K562 (cell line): ENCODE results near the gene UBL7. TPM values are rescaled to one million over a fixed set of nuclear protein-coding genes. Genes with fewer than 3 reads are reported as not detected.

ENCODE experiments used
- ATAC-seq: fragments of 200-7000 bp; cut with Tn5 transposase; 3 replicates; pipeline ENCODE4 v1.9.1; 2020; ENCODE audit warnings: moderate library complexity
- BruUV-seq: library from RNA; stranded (reverse); fragments of 400-500 nt; replicated peaks from 2 replicates; lab custom pipeline; 2021; lab: Mats Ljungman, UMichigan
- CTCF ChIA-PET: fragments of 300-600 bp; formaldehyde crosslinking; extraction: SDS; loops from one replicate; lab custom pipeline; 2021; ENCODE audit warnings: low intra/inter-chr PET ratio; lab: Yijun Ruan, JAX
- POLR2A ChIA-PET: fragments of 300-600, 350-650 bp; sonication (Branson Sonifier 250); formaldehyde crosslinking; extraction: SDS; loops from one replicate; lab custom pipeline; 2021; ENCODE audit warnings: antibody characterized with exemption, inconsistent platforms; lab: Yijun Ruan, JAX
- DNase-seq, 4 experiments: peaks; one replicate each; pipeline versions ENCODE4 v3.0.0 to v3.0.0-alpha.2; 2011 to 2018; ENCODE audit warnings: low spot score in 3 of 4, mixed read lengths in 3 of 4; ENCODE audit errors: extremely low read depth in 1 of 4
- FAIRE-seq: peaks from 2 replicates; lab custom pipeline; 2011; peaks lifted over from hg19 to GRCh38; lab: Jason Lieb, UNC
- H2AFZ ChIP-seq: 2 replicates; pipeline ENCODE4 v1.6.0; 2011; ENCODE audit warnings: low read depth, low read length, control low read depth, inconsistent platforms
- H3K27ac ChIP-seq: fragments of 200-600 bp; 3 replicates; pipeline ENCODE4 v1.8.0; 2011; ENCODE audit warnings: low read depth, mild to moderate bottlenecking, control low read depth, inconsistent platforms, low read length, moderate library complexity, mixed read lengths; ENCODE audit errors: extremely low read depth
- H3K27me3 ChIP-seq, 2 experiments: fragments of 300-600 bp in 1 of 2; 2 replicates in 1 of 2; 3 replicates in 1 of 2; pipeline versions ENCODE4 v1.6.0 to v1.8.0; 2011; ENCODE audit warnings: inconsistent platforms in 2 of 2, low read length in 2 of 2, mild to moderate bottlenecking in 1 of 2, mixed read lengths in 1 of 2, moderate library complexity in 1 of 2; ENCODE audit not compliant: control insufficient read depth in 2 of 2, insufficient read depth in 2 of 2
- H3K36me3 ChIP-seq: fragments of 300-600 bp; 3 replicates; pipeline ENCODE4 v1.8.0; 2011; ENCODE audit warnings: mild to moderate bottlenecking, low read length, inconsistent platforms; ENCODE audit not compliant: control insufficient read depth, insufficient read depth
- H3K4me1 ChIP-seq, 2 experiments: fragments of 200-600 bp in 1 of 2; replicated peaks in 1 of 2; 2 replicates in 1 of 2; 3 replicates in 1 of 2; pipeline versions ENCODE4 v1.5.1 to v1.8.0; 2011; ENCODE audit warnings: inconsistent platforms in 2 of 2, low read length in 2 of 2, mild to moderate bottlenecking in 1 of 2, mixed read lengths in 1 of 2, moderate library complexity in 1 of 2; ENCODE audit not compliant: control insufficient read depth in 2 of 2, insufficient read depth in 2 of 2
- H3K4me2 ChIP-seq: 2 replicates; pipeline ENCODE4 v1.6.1; 2011; ENCODE audit warnings: low read length, control low read depth, inconsistent platforms, mixed read lengths; ENCODE audit not compliant: insufficient read depth
- H3K4me3 ChIP-seq: fragments of 200-600 bp; sonication (generic), shearing (Covaris generic); 2 replicates; pipeline ENCODE4 v1.5.1; 2016; ENCODE audit warnings: control low read depth, inconsistent platforms
- H3K79me2 ChIP-seq: fragments of 200-600 bp; 3 replicates; pipeline ENCODE4 v1.8.0; 2011; ENCODE audit warnings: low read length, inconsistent platforms; ENCODE audit not compliant: control insufficient read depth, insufficient read depth
- H3K9ac ChIP-seq, 2 experiments: 2 replicates each; pipeline versions ENCODE4 v1.6.0 to v1.6.1; 2011; ENCODE audit warnings: low read depth in 2 of 2, low read length in 2 of 2, control low read depth in 1 of 2, inconsistent platforms in 1 of 2, mild to moderate bottlenecking in 1 of 2, mixed read lengths in 1 of 2; ENCODE audit not compliant: insufficient read depth in 1 of 2
- H3K9me1 ChIP-seq: one replicate; pipeline ENCODE4 v1.6.0; 2011; ENCODE audit warnings: inconsistent platforms, mild to moderate bottlenecking, low read length, moderate library complexity; ENCODE audit not compliant: control insufficient read depth, insufficient read depth
- H3K9me3 ChIP-seq: replicated peaks from 2 replicates; pipeline ENCODE4 v1.5.1; 2011; ENCODE audit warnings: low read depth, low read length, inconsistent platforms; ENCODE audit not compliant: control insufficient read depth, insufficient read depth
- H4K20me1 ChIP-seq: replicated peaks from 2 replicates; pipeline ENCODE4 v1.6.1; 2011; ENCODE audit warnings: low read length, inconsistent platforms, mixed read lengths; ENCODE audit not compliant: control insufficient read depth, insufficient read depth
- CXXC5 ChIP-seq: fragments of 250-450 bp; sonication (Bioruptor Pico); IDR thresholded peaks from 2 replicates; pipeline ENCODE4 v1.8.0; 2022; ENCODE audit warnings: inconsistent platforms, mild to moderate bottlenecking, moderate library complexity
- HCFC1 ChIP-seq: IDR thresholded peaks from 2 replicates; pipeline ENCODE4 v1.6.1; 2012; ENCODE audit warnings: low read depth, low read length, improper control_type of control experiment
- HDAC1 ChIP-seq, 2 experiments: fragments of 450-650 bp; IDR thresholded peaks; 2 replicates each; pipeline ENCODE4 v1.6.1; 2016 to 2017; ENCODE audit warnings: inconsistent platforms in 1 of 2, mild to moderate bottlenecking in 1 of 2, moderate library complexity in 1 of 2
- HOMEZ ChIP-seq: fragments of 250-450 bp; sonication (Bioruptor Pico); IDR thresholded peaks from 2 replicates; pipeline ENCODE4 v1.4.0; 2020; ENCODE audit warnings: mild to moderate bottlenecking, moderate library complexity
- MAZ ChIP-seq, 2 experiments: fragments of 450-650 bp in 1 of 2; sonication (generic) in 1 of 2; formaldehyde crosslinking; IDR thresholded peaks in 1 of 2; conservative IDR thresholded peaks in 1 of 2; 2 replicates each; pipeline versions ENCODE4 v1.4.0 to v1.5.0; 2020; ENCODE audit warnings: mild to moderate bottlenecking in 1 of 2, missing genetic modification reagents in 1 of 2
- MLX ChIP-seq, 2 experiments: fragments of 450-650 bp in 1 of 2; sonication (generic) in 1 of 2; formaldehyde crosslinking; conservative IDR thresholded peaks; 2 replicates each; pipeline versions ENCODE4 v1.4.0 to v1.8.1; 2020 to 2022; ENCODE audit warnings: mild to moderate bottlenecking in 1 of 2, missing genetic modification reagents in 1 of 2
- NCOA1 ChIP-seq: fragments of 450-650 bp; IDR thresholded peaks from 2 replicates; pipeline ENCODE4 v1.6.1; 2016; ENCODE audit warnings: low read depth
- WHSC1 ChIP-seq: IDR thresholded peaks from one replicate; pipeline ENCODE4 v1.6.1; 2012; ENCODE audit warnings: low read length, control low read depth, inconsistent platforms
- ZBED1 ChIP-seq: IDR thresholded peaks from 2 replicates; pipeline ENCODE4 v1.6.1; 2014
- ZNF41 ChIP-seq: fragments of 250-450 bp; sonication (Bioruptor Pico); conservative IDR thresholded peaks from 2 replicates; pipeline ENCODE4 v1.4.0; 2020; ENCODE audit warnings: mild to moderate bottlenecking
- ZNF561 ChIP-seq: fragments of 450-650 bp; formaldehyde crosslinking; conservative IDR thresholded peaks from 2 replicates; pipeline ENCODE4 v1.4.0; 2020; ENCODE audit warnings: mild to moderate bottlenecking, moderate library complexity
- WGBS: fragments of 100-300 bp; shearing (Covaris generic); methylation state at CpG from one replicate; pipeline ENCODE4 v1.1.6; 2016; ENCODE audit warnings: low coverage, mixed read lengths; ENCODE audit not compliant: insufficient coverage; ENCODE audit errors: missing lambda C conversion rate; 5-methylcytosine and 5-hydroxymethylcytosine counted together
- in situ Hi-C: fragments of 300-500 bp; cut with MboI; formaldehyde crosslinking; loops from 4 replicates; pipeline ENCODE4 v1.15.0; 2018; ENCODE audit warnings: inconsistent platforms, mixed read lengths
- intact Hi-C: fragments of 100-400 bp; cut with micrococcal nuclease; formaldehyde crosslinking; loops from 2 replicates; pipeline ENCODE4 v1.14.2; 2022
- polyA plus RNA-seq, 8 experiments: library from polyadenylated mRNA; depleted of rRNA in 4 of 8; stranded (reverse) in 5 of 8; unstranded in 3 of 8; fragments of >200 nt; fragmentation: Nextera tagmentation in 2 of 8; fragmentation: Illumina TruSeq in 1 of 8; extraction: Ambion mirVana in 2 of 8; extraction: Trizol in 1 of 8; gene quantifications; 2 replicates each; pipeline versions ENCODE4 v1.2.1 to v1.2.3, GENCODE V29; 2011 to 2014; ENCODE audit warnings: inconsistent platforms in 1 of 8, missing spikeins in 1 of 8
- total RNA-seq, 7 experiments: library from RNA; depleted of rRNA in 6 of 7; stranded (reverse); fragments of >200 nt in 6 of 7; fragmentation: Illumina TruSeq in 2 of 7; extraction: Trizol in 2 of 7; gene quantifications; 2 replicates each; pipeline versions ENCODE4 v1.2.1 to v1.2.3, GENCODE V29; 2011 to 2021; ENCODE audit warnings: low replicate concordance in 1 of 7

The UBL7 gene
- total and polyA plus RNA-seq, 9 of the 15 experiments (the other 6 are each of a cell fraction or from before 2014, with no cell fraction given) = 19.2 to 63.4 (median 44.9) TPM

GRCh38 chr15:74444106-74445062 is 16.6 kb downstream of the UBL7 start (continued):
- no peak for TF ChIP-seq MLX (CRISPR knock-in tag; conservative IDR thresholded peaks at IDR 0.05)
- TF ChIP-seq ZNF41 = no peak
- TF ChIP-seq NCOA1 = no peak

DNA sequence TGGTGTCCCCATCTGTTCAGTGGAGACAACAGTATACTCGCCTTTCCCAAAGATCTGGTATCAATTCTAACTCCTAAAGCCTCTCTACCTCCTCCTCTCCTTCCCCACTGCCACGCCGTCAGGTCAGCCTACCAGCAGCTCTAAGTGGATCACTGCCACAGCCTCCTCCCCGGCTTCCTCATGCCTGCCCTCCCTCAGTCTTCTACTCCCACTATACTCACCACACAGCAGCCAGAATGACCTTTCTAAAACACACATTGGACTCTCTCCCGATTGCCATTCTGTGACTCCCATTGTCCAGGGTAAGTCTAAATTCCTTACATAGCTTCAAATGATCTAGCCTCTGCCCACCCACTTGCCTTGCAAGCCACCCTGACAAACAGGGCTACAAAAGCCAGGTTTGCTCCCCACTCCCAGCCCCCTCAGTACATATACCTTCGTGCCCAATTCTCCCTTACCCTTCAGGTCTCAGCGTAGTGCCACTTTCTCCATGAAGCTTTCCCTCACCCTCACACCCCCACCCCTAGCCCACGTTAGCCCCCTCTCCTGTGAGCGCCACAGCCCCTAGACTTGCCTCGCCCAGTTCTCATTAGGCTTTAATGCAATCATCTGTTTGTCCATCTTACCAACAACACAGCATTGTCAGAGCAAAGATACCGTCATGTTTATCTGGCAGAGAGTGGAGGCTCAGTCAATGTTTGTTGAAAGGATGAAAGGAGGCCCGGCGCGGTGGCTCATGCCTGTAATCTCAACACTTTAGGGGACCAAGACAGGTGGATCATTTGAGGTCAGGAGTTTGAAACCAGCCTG is 17.7 kb downstream of the UBL7 start:
- H3K9ac ChIP-seq = peak overlapping the region in 1 of 2 experiments; percentile 3; a peak in 1 of 4 replicates
- no peak overlapping the region for H3K4me3 ChIP-seq
- peaks cover 23% of the 10 kb centered on the region; the same call in 2 of the 3 replicates for H3K36me3 ChIP-seq
- ChIA-PET CTCF (no interaction called here), POLR2A (interaction anchor here (1.0 to 1.2 kb wide), 3 partner anchors 14 to 152 kb away, joined by 3 to 5 read pairs (median 4); no protein-coding TSS in a partner anchor)
- H3K27ac ChIP-seq = no peak overlapping the region
- no peaks in the 10 kb centered on the region for H3K27me3 ChIP-seq
- no peak overlapping the region for H3K4me2 ChIP-seq
- H3K9me3 ChIP-seq = no peaks in the 10 kb centered on the region
- no peak for DNase-seq
- in situ Hi-C loops = no loop called here
- intact Hi-C loops = no loop called here
- WGBS = 53% methylated on average over 13 of the region's 14 CpGs
- TF ChIP-seq WHSC1 (no peak), HOMEZ (CRISPR knock-in tag) (no peak), HDAC1 (IDR thresholded peaks at IDR 0.05) (no peak), MAZ (CRISPR knock-in tag; conservative IDR thresholded peaks at IDR 0.05 in 1 of 2, IDR thresholded peaks at IDR 0.05 in 1 of 2) (no peak), HCFC1 (no peak), CXXC5 (CRISPR knock-in tag) (no peak), ZBED1 (no peak), ZNF561 (no peak)
- H3K4me1 ChIP-seq = peaks cover 0 to 7% of the 10 kb centered on the region in 2 experiments; a peak in 4 of 5 replicates
- H3K79me2 ChIP-seq = no peaks in the 10 kb centered on the region
- H3K9me1 ChIP-seq = no peaks in the 10 kb centered on the region
- no peak for FAIRE-seq
- BruUV-seq = no TSS peak
- 0 out of 3 replicates have a peak, but pooled peaks have one; percentile 14 for ATAC-seq
- no peak overlapping the region for H2AFZ ChIP-seq
- no peaks in the 10 kb centered on the region for H4K20me1 ChIP-seq
